ENCODE results near the gene SF3A1. TPM values are rescaled to one million over a fixed set of nuclear protein-coding genes. Genes with fewer than 3 reads are reported as not detected.

Gene SF3A1
- total and polyA plus RNA-seq, 2 of the 8 experiments (the other 6 are each of a cell fraction or from before 2014, with no cell fraction given): 27.8 to 285 TPM

GRCh38 chr22:30390974-30391691 is 34.4 kb upstream of the SF3A1 start:
- Histone ChIP-seq H3K27me3 (replicated peaks in 1 of 4; ENCODE audit: control insufficient read depth in 3 of 4, extremely low read depth in 1 of 4, insufficient read depth in 3 of 4, low read length in 3 of 4) (peaks cover 0 to 2% (median 1%) of the 10 kb centered on the region in 4 experiments; a peak in 2 of 7 replicates), H3K36me3 (ENCODE audit: control insufficient read depth in 2 of 4, insufficient read depth in 4 of 4, low read length in 3 of 4) (no peaks in the 10 kb centered on the region), H3K18ac (ENCODE audit: extremely low read depth, low read length) (0 out of 2 replicates have a peak overlapping the region, but pooled peaks have one; percentile 0), H4K5ac (ENCODE audit: insufficient read length, low read depth, low read length) (no peak overlapping the region), H3K23ac (ENCODE audit: insufficient read length) (no peak overlapping the region), H2AK5ac (ENCODE audit: low read depth, low read length) (no peak overlapping the region), H4K91ac (replicated peaks; ENCODE audit: insufficient read length, low read length) (peak overlapping the region; percentile 49), H2BK12ac (ENCODE audit: low read depth, low read length) (peak overlapping the region; percentile 18; the same call in 1 of the 2 replicates), H2BK5ac (ENCODE audit: low read depth, low read length) (no peak overlapping the region), H3K14ac (ENCODE audit: insufficient read length) (no peak overlapping the region), H3K4me1 (replicated peaks in 1 of 4; ENCODE audit: control insufficient read depth in 3 of 4, insufficient read depth in 4 of 4, low read length in 3 of 4) (peaks cover 0 to 9% (median 4%) of the 10 kb centered on the region in 4 experiments; a peak in 6 of 7 replicates), H3K56ac (replicated peaks; ENCODE audit: insufficient read length, low read depth, low read length) (no peak overlapping the region), H3K79me2 (ENCODE audit: control insufficient read depth in 1 of 2, insufficient read depth in 2 of 2, low read length in 2 of 2) (no peaks in the 10 kb centered on the region; a peak in 1 of 4 replicates), H2BK120ac (replicated peaks; ENCODE audit: low read depth, low read length) (no peak overlapping the region), H3K9ac (replicated peaks in 1 of 4; ENCODE audit: extremely low read depth in 1 of 4, low read depth in 3 of 4, low read length in 3 of 4) (no peak overlapping the region), H2AFZ (ENCODE audit: low read length) (peak overlapping the region; percentile 76; the same call in 1 of the 2 replicates), H3K4me3 (ENCODE audit: extremely low read depth in 1 of 4, insufficient read depth in 2 of 4, low read depth in 3 of 4, low read length in 4 of 4) (no peak overlapping the region), H4K20me1 (replicated peaks in 1 of 2; ENCODE audit: control insufficient read depth in 1 of 2, insufficient read depth in 2 of 2, low read length in 2 of 2) (no peaks in the 10 kb centered on the region), H3K79me1 (ENCODE audit: low read depth, low read length) (no peaks in the 10 kb centered on the region), H3K9me3 (ENCODE audit: insufficient read depth in 2 of 2, low read depth in 1 of 2, low read length in 1 of 2) (peaks cover 9% of the 10 kb centered on the region in 2 experiments), H3K4ac (replicated peaks; ENCODE audit: insufficient read length, low read depth, low read length) (no peak overlapping the region), H3K23me2 (ENCODE audit: low read depth, low read length) (peaks cover 4% of the 10 kb centered on the region; the same call in 1 of the 2 replicates), H3K4me2 (ENCODE audit: insufficient read depth in 1 of 2, low read depth in 2 of 2, low read length in 2 of 2) (no peak overlapping the region), H3K27ac (ENCODE audit: low read depth, low read length) (no peak overlapping the region), H2BK20ac (ENCODE audit: low read length) (peak overlapping the region; percentile 80; the same call in 1 of the 2 replicates), H4K8ac (ENCODE audit: extremely low read depth, insufficient read depth, low read length) (no peak overlapping the region), H2BK15ac (ENCODE audit: low read length) (peak overlapping the region; percentile 21; the same call in 1 of the 2 replicates)
- ChIA-PET CTCF (ENCODE audit: partially characterized antibody) (interaction anchor here (0.7 to 12.0 kb wide), 18 partner anchors 10 to 201 kb away, joined by 3 to 164 read pairs (median 5); partner anchors contain the start of genes CASTOR1 and MTFP1), POLR2A (ENCODE audit: partially characterized antibody) (interaction anchor here (0.7 to 2.1 kb wide), 5 partner anchors 11 to 34 kb away, joined by 3 to 7 read pairs (median 4); no protein-coding TSS in a partner anchor)
- peak; percentile 78 for FAIRE-seq
- DNase-seq (ENCODE audit: low read depth in 1 of 2, low spot score in 2 of 2): peak; percentile 54 to 71
- 82% methylated on average over 5 of the region's 5 CpGs; no CpG with 5 or more reads in 1 of the 2 experiments for WGBS, 2 experiments (ENCODE audit: extremely low coverage in 1 of 2, insufficient coverage in 1 of 2, insufficient read length in 1 of 2, insufficient replicate concordance in 2 of 2, low coverage in 1 of 2, low lambda C conversion rate in 2 of 2, missing lambda C conversion rate in 1 of 2)
- TF ChIP-seq KDM1A (IDR thresholded peaks at IDR 0.05; ENCODE audit: borderline replicate concordance, low read length) (0 out of 2 replicates have a peak, but pooled peaks have one; percentile 43), NRF1 (IDR thresholded peaks at IDR 0.05; ENCODE audit: low read depth, low read length) (no peak), MAX (IDR thresholded peaks at IDR 0.05) (peak; percentile 53; the same call in 1 of the 2 replicates), ATF3 (IDR thresholded peaks at IDR 0.05; ENCODE audit: insufficient read depth, low read depth, low read length) (no peak), USF2 (IDR thresholded peaks at IDR 0.05; ENCODE audit: low read length) (no peak), E2F6 (IDR thresholded peaks at IDR 0.05) (no peak), ZNF274 (IDR thresholded peaks at IDR 0.05; ENCODE audit: borderline replicate concordance, extremely low read depth, low read length) (no peak), PHF8 (conservative IDR thresholded peaks at IDR 0.05; ENCODE audit: low read depth, low read length) (no peak)
